AG09309 (cell line): ENCODE data around the gene RBM6.
A peak's percentile ranks its signal among the peaks of the same experiment; 100 is the strongest.
"Not testable (repeated sequence)": the region's sequence is repeated elsewhere in the genome, so short reads cannot be mapped to it uniquely, and the experiment has no call there.

Experiments
- DNase-seq: peaks from one replicate; pipeline ENCODE4 v3.0.0-alpha.2; 2010; ENCODE audit warnings: low read depth
- H3K4me3 ChIP-seq: 2 replicates; pipeline ENCODE4 v1.5.1; 2011; ENCODE audit warnings: mild to moderate bottlenecking, low read depth, low read length, moderate library complexity; ENCODE audit not compliant: control insufficient read depth
- TF ChIP-seq, protein P1 (sequence below): IDR thresholded peaks from 2 replicates; pipeline ENCODE4 v1.5.1; 2011; ENCODE audit warnings: mild to moderate bottlenecking, low read depth, low read length, inconsistent platforms; ENCODE audit not compliant: insufficient read depth, control insufficient read depth; ENCODE audit errors: missing control alignments

RBM6 gene

DNA sequence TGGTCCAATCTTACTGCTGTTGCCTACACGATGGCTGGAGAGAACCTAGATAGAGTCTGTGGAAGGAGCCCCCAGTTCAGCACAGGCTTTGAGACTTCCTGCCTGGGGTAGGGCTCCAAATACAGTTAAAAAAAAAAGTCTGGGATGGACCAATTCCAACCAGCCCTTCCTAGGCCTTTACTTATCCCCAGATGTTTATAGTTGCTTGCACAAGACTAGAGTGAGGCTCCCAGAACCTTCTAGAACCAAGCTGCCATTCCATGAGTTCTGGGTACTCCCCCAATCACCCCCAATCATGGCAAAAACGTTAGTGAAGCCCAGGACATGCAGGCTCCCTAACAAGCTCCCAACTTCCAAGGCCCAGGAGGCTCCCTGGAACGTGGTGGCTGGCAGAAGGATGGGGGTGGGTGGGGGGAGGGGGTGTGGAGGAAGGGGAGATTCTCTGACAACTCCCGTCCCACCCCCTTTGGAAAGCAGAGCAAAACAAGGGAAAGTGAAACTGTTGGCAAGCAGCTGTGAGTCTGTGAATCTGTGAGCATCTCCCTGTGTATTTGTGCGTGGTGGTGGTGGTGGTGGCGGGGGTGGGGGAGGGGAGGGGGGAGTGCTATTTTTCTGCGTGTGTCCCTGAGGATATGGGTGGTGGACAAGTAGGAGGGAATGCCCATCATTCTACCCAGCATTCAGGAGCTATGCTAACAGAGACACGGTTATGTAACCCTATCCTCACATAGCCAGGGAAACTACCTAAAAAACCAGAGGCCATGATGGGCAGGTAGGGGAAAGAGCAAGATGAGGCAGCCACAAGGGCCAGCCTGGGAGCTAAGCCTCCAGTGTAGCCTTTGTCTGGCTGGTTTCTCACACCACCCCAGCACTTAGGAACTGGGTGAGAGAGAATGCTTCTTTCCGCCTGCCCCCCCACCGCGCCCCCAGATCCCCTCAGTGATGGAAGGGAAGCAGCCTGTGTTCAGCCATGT lies 38.3 kb upstream of the RBM6 start:
- TF ChIP-seq, protein P1, sequence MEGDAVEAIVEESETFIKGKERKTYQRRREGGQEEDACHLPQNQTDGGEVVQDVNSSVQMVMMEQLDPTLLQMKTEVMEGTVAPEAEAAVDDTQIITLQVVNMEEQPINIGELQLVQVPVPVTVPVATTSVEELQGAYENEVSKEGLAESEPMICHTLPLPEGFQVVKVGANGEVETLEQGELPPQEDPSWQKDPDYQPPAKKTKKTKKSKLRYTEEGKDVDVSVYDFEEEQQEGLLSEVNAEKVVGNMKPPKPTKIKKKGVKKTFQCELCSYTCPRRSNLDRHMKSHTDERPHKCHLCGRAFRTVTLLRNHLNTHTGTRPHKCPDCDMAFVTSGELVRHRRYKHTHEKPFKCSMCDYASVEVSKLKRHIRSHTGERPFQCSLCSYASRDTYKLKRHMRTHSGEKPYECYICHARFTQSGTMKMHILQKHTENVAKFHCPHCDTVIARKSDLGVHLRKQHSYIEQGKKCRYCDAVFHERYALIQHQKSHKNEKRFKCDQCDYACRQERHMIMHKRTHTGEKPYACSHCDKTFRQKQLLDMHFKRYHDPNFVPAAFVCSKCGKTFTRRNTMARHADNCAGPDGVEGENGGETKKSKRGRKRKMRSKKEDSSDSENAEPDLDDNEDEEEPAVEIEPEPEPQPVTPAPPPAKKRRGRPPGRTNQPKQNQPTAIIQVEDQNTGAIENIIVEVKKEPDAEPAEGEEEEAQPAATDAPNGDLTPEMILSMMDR: no peak
- no peak overlapping the region for H3K4me3 ChIP-seq
- DNase-seq: no peak

DNA sequence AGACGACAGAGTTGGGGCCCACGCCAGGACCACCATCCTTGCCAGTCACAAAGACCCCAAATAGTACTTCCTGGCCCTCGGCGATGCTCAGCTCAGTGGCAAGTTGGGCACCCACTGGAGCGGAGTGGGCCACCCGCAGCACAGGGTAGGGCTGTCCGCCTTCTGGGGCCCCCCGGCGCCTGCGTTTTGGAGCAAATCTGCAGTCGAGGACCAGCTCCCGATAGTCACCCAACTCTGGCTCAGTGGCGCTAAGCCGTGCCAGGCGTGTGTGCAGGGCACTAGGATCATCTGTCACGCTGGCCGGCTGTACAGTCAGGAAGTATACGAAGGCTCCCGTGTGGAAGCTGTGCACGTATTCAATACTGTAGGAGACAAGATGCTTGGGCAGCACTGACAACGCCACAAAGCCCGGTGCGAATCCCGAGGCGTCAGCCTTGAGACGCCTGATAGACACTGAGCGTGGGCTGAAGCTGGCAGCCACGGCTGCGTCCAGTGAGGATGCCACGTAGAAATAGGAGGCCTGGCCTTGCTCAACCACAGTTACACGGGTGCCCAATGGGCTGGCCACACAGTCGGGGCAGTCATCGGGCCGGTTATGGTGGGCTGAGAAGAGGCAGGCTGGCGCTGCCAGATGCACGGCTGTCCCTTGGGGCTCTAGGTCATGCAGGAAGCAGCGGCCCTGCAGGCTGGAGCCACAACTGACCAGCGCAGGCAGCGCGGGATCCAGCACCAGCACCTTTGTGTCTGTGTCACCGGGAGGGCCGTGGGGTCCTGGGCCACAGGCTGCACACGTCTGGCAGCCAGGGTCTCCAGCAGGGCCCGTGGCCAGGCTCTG lies 37.2 kb upstream of the RBM6 start:
- TF ChIP-seq, protein P1: no peak
- no peak overlapping the region for H3K4me3 ChIP-seq
- no peak for DNase-seq

DNA sequence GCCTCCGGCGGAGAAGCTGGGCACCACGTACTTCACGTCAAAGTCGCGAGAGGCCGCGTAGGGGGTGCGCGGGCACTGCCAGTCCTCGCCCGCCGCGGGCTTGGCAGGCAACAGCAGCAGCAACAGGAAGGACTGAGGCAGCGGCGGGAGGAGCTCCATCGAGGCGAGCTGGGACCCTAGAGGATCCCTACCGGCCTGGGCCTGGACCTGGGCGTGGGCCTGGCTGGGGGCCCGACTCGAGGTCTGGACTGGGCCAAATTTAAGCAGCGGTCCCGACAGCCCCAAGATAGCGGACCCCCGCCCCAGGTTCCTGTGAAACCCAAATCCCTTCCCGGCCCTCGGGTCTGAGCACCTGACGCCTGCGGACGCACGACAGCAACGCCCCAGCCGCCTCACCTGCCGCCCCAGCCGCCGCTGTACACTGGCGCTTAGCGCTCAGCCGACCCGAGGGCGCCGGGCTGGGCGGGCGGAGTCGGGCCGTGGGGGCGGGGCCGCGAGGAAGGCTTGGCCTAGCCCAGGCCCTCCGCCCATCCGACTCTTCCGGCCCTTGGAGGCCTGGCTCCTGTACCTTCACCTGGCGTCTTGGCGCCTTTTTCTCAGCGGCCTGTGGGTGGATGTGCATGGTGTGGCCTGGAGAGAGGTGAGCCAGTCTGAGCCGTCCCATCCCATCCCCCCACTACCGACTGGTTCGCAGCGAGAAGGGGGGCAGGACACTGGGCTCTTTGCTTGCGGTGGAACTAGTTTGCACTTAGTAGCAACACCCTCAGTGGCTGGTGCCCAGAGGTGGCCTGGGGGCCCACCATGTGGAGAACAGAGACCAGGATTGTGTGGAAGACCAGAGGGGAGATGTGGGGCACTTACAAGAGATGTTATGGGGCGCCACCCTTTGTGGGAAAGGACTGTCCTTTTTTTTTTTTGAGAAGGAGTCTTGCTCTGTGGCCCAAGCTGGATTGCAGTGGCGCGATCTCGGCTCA lies 36.2 kb upstream of the RBM6 start, which contains the start of gene MST1R:
Gene MST1R (minus strand): TSS at position 423 of the 974 bp plus-strand sequence. CDS start 264 bp downstream, at position 159.
- DNase-seq: no peak
- TF ChIP-seq, protein P1: no peak
- H3K4me3 ChIP-seq: no peak within 1 kb of the TSS

DNA sequence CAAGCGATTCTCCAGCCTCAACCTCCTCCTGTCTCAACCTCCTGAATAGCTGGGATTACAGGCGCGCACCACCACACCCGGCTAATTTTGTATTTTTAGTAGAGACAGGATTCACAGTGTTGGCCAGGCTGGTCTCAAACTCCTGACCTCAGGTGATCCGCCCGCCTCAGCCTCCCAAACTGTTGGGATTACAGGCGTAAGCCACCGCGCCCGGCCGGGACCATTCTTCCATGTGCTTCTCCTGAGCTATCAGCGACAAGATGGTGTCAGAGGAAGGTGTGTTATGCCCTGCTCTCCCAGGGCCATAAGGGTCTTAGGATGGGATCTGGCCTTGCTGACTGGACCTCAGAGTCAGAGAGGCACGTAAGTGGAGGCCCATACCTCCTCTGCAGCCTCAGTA lies 35.5 kb upstream of the RBM6 start:
- DNase-seq: not testable (repeated sequence)

DNA sequence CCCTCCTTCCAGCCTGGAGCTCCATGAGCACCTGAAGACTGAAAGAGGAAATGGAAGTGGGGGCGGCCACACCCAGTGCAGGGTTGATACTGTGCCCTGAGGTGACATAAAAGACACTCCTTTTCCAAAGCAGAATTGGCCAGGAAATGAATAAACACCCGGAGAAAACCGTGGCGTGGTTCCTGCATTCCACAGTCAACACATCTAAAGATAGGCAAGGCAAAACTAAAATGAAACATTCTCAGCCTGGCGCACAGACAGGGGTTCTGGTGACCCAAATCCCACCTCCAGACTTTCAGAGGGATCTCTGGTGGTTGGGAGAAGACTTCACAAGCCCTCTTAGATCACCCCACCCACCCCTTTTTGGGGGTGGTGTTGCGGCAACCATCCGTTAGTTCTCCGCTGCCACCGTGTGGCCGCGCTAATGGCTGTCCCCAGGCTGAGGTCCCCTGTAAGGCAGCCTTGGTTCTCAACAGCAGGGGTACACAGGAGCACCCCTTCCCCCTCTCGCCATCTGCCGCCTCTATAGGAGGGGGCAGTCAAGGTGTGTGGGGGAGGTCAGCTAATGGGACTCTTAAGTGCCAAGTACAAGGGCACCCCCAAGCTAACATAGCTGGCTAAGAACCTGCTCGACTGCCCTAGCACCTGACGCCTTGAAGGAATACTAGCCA lies 33.7 kb upstream of the RBM6 start:
- no peak for DNase-seq
- TF ChIP-seq, protein P1: peak; percentile 69

More for the DNA sequence above, 35.5 kb upstream of the RBM6 start:
- H3K4me3 ChIP-seq: not testable (repeated sequence)

More for the DNA sequence above, 33.7 kb upstream of the RBM6 start:
- peak overlapping the region; percentile 31 for H3K4me3 ChIP-seq
